Posterior cingulate gyrus (tissue), 11 donors: ENCODE data around the gene PPP3R1.
"Not testable (repeated sequence)": the region's sequence is repeated elsewhere in the genome, so short reads cannot be mapped to it uniquely, and the experiment has no call there.

Experiments used
- DNase-seq, 10 donors: peaks; one replicate each; pipeline versions ENCODE4 v3.0.0 to v3.0.0-alpha.2; 2020 to 2021; ENCODE audit warnings: mixed read lengths in 3 of 10
- intact Hi-C: fragments of 100-400 bp; cut with DNase I; formaldehyde crosslinking; loops from one replicate; pipeline ENCODE4 v1.15.1; 2023

The PPP3R1 gene

DNA sequence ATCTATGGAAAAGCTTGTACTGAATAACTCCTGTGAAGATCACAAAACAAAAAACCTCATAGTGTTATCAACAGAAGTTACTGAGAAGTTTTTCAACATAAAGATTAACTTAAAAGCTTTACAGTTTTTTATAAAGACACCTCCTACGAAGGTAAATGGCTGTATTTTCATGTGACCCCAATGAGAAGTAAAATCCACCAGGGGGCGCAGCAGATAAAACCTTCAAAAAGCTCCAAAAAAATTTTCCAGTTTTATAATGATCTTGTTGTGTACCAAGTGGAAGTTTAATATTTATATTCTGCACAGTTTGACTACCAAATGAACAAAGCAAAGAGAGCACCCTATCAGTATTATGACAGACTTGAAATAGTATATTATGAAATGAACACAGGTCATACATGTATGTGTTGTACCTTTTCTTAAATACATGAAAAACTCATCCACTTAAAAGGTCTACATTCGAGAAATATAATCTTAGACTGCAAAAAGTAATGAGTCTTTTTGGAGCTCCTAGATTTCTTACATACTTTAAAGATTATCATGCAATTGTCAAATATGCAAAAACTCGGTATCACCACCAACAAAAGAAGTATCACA is 56.1 kb downstream of the PPP3R1 start:
- DNase-seq = peak in 1 of 10 donors; percentile 19
- intact Hi-C loops = loop anchor here (2.0 to 5.0 kb wide), 2 partner anchors 49 to 86 kb away; no protein-coding TSS in a partner anchor

GRCh38 chr2:68195096-68195495 is 57.2 kb downstream of the PPP3R1 start:
- no peak for DNase-seq
- intact Hi-C loops = loop anchor here (5.0 kb wide), 1 partner anchor 87 kb away; no protein-coding TSS in a partner anchor

DNA sequence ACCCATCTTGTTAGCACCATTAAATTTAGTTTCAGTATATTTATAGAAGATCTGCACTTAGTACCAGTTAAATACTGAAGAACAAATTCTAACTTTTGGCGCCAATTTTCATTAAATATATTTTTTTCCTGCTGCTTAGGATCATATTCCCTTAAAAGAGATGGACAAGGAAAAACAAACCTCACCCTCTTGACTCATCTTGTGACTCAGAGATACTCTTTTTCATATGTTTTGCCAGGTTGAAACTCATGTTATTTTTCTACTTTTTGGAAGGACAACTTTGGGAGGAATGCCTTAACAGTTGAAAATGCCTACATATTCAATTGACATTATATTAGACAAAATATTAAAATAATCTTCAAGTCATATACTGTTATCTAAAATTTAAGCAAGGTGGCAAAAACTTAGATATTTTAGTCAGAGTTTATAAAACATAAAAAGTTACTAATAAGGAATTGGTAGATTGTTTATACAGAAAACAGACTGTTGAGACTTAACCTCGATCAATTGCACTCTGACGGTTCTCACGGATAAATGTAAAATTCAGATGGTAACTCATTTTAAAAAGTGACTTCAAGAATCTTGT is 58.5 kb downstream of the PPP3R1 start:
- intact Hi-C loops = no loop called here
- no peak for DNase-seq

DNA sequence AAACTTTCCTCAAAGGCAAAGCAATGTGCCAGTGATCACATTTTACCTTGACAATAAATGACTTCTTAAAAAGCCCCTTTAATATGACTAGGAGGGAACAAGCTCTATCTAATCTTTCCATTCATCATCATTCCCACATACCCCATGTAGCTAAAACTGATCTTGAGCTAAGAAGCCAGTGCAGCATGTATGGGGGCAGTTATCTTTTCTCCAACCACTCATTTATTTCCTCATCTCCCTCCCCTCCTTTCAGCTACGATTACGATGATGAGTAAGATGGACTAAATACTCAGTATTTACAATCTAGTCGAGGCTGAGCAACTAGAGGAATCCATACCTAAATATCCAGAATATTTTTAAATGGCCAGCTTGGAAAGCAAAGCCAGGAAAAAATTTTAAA is 59.2 kb downstream of the PPP3R1 start:
- intact Hi-C loops = no loop called here
- DNase-seq = no peak

DNA sequence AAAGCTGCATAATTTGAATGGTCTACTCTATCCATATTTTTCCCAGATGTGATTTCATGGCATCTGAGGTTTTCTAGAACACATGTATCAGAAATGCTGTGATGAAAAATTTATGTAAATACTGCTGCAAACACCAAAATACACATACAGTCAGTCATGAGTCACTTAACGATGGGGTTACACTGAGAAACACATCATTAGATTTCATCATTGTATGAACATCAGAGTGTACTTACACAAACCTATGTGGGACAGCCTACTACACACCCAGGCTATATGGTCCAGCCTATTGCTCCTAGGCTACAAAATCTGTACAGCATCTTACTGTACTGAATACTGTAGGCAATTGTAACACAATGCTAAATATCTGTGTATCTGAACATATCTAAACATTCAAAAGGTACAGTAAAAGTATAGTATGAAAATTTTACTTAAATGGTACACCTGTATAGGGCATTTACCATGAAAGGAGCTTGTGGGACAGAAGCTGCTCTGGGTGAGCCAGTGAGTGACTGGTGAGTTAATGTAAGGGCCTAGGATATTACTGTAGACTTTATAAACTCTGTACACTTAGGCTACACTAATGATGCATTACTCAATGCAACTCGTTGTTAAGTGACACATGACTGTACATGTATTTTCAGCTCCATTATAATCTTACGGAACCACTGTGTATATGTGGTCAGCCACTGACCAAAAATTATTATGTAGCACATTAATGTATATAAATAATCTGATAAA is 61.2 kb downstream of the PPP3R1 start:
- intact Hi-C loops = no loop called here
- DNase-seq = no peak

DNA sequence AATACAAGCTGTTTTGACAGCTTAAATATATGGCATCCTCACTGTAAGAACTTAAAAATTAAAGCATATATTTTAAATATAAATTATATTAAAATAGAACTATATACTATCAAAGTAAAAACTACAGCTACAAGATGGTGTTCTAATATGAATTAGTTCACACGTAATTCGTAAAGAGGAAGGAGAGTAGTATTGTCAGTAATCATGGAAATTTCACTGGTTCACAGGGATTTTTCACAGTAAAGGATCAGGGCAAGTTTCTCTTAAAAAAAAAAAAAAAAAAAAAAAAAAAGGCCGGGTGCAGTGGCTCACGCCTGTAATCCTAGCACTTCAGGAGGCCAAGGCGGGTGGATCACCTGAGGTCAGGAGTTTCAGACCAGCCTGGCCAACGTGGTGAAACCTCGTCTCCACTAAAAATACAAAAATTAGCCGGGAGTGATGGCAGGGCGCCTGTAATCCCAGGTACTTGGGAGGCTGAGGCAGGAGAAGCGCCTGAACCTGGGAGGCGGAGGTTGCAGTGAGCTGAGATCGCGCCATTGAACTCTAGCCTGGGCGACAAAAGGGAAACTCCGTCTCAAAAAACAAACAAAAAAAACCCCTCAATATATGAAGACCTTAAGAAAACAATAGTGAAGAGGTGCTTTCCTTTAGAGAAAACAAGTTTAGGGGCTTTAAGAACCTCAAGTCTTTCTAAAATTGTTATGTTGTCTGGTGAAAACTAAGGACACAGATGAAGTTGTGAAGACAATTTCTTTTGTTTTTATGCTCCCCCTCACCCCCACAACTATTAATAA is 62.1 kb downstream of the PPP3R1 start:
- intact Hi-C loops = no loop called here

DNA sequence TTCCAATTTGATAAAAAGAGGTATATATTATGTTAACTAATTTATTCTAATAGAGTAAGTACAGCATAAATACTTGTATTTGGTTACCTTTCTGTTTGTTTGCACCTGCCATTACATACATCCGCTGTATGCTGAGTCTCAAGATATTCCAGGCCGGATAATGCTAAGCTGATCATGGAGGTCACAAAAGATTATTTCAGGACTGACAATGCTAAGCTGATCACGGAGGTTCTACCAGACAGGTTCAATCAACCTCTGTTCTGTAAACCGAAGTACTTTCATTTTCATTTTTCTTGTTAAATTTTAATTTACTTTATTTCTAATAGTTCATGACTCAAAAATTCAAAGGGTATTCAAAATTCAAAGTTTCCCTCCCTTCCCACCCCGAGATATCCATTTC is 63.5 kb downstream of the PPP3R1 start:
- DNase-seq = no peak
- intact Hi-C loops = no loop called here

More for the DNA sequence above, 62.1 kb downstream of the PPP3R1 start:
- no peak for DNase-seq

DNA sequence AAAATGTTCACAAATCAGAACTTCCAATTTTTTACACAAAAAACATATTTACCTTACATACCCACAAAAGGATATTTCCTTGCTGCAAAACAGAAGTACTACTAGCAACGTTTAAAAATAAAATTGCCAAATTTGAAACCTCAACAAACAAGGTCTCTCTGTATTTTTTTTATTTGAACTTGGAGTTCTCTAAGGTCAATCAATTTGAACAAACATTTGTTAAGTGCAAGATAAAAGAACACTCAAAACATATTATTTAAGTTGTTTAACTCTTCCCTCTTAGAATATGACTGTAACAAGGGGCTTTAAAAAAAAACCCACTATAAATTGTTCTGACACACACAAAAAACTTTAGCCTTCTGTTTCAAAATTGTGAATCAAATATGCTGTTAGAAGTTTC is 65.0 kb downstream of the PPP3R1 start:
- intact Hi-C loops = no loop called here
- no peak for DNase-seq

- DNase-seq = no peak
- intact Hi-C loops = no loop called here
Measured at GRCh38 chr2:68185541-68186164, 66.7 kb downstream of the PPP3R1 start.

DNA sequence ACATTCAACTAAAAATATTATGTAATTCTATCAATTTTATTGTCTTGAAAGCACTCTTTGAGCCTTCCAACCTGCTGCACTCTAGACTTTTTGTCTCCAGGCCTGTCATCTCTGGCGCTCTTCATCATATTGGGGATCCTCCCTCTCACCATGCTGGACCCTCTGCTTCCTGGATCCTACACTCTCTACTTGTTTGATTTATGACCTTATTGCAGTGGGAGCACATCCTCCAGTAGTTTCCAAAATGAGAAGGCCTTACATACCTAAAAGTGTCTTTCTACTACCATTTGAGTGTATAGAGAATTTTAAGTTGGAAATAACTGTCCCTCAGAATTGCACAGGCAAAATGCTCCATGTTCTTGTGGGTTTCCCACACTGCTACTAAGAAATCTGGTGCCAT is 69.4 kb downstream of the PPP3R1 start:
- DNase-seq = no peak
- intact Hi-C loops = no loop called here

- intact Hi-C loops = no loop called here
- no peak for DNase-seq
Measured at GRCh38 chr2:68178954-68179627, 73.2 kb downstream of the PPP3R1 start.

DNA sequence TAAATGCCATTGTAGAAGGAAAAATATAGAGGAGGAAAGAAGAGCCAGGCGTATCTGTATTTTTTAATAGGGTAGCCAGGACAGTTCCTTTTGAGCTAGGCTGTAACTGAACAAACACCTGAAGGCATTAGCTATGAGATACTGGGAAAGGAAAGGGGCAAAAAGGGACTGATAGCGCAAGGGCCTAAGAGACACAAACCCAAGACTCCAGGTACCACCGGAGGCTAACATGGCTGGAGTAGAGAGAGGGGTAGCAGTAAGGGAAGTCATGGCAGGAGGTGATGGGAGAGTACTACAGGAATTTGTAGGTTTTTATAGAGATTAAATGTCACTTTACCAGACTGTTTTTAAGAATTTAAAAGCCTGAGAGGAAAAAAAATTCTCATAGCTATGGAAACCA is 73.9 kb downstream of the PPP3R1 start:
- intact Hi-C loops = no loop called here

GRCh38 chr2:68177541-68177940 is 74.8 kb downstream of the PPP3R1 start:
- intact Hi-C loops = no loop called here
- DNase-seq = no peak

More for the DNA sequence above, 73.9 kb downstream of the PPP3R1 start:
- no peak for DNase-seq

DNA sequence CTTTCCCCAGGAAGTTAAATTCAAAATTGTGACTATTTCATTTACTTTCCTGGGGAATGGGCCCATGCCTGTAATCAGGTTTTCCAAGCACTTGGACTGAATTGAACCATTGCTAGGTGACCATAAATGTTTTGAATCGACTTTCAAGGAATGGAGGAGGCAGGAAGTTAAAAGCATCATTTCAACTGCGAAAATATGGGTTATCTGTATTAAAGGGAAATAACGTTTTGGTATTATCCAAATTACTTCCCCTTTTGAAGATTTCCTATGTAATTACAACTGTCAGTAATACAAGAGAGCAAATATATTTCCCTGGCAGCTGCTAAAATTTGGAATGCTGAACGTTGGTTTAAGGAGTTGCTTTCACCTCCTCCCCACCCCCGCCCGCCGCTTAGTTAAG is 75.7 kb downstream of the PPP3R1 start:
- no peak for DNase-seq
- intact Hi-C loops = no loop called here

DNA sequence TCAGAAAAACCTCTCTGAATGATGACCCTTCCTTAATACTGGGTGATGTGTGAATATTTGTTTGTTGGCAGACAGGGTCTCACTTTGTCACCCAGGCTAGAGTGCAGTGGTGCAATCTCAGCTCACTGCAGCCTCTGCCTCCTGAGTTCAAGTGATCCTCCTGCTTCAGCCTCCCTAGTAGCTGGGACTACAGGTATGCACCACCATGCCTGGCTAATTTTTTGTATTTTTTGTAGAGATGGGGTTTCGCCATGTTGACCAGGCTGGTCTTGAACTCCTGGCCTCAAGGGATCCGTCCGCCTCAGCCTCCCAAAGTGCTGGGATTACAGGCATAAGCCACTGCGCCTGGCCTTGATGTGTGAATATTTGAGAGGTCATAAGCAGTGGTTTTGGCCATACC is 77.1 kb downstream of the PPP3R1 start:
- intact Hi-C loops, DNase-seq: not testable (repeated sequence)

- no peak for DNase-seq
- intact Hi-C loops = no loop called here
Measured at GRCh38 chr2:68172990-68173700, 79.2 kb downstream of the PPP3R1 start.

DNA sequence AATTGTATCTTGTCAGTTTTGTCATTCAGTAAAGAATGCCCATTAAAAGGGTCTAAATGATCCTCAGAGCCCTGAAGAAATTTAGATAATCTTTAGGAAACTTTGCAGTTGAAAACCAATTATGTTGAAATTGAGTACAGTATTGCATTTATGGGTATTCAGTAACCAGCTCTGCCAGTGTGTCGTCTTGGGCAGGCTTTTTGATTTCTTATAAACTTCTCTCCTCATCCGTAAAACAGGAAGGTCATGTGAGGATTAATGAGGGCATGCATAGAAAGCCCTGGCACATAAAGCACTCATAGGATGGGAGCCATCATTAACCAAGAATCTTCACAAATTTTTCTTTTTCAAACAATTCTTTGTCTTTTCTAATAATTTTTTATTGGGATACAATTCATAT is 79.8 kb downstream of the PPP3R1 start:
- no peak for DNase-seq
- intact Hi-C loops = no loop called here

DNA sequence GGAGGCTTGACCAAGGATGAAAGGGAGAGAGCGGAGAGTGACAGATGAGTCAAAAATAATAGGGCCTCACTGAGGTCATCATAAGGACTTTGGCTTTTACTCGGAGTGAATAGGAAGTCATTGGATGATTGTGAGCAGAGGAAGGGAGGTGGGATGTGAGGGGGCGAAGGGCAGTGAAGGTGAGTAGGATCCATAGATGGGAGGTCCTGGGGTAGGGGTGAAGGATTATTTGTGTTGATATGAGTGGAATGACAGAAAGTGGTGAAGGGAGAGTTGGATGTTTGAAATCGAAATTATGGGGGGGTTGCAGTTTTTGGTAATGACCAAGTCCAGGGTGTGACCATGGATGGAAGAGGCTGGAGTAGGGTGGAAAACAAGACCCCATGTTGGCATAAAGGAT is 80.6 kb downstream of the PPP3R1 start:
- intact Hi-C loops = no loop called here
- DNase-seq = no peak

GRCh38 chr2:68171146-68171545 is 81.2 kb downstream of the PPP3R1 start:
- intact Hi-C loops = no loop called here
- no peak for DNase-seq
